HG03469 (cell line): ENCODE data around the gene DIP2A.
"Not testable (repeated sequence)": the region's sequence is repeated elsewhere in the genome, so short reads cannot be mapped to it uniquely, and the experiment has no call there.

Experiments used
- ATAC-seq: cut with Tn5 transposase; IDR thresholded peaks from one replicate; pipeline ENCODE4 v1.9.1; 2021; ENCODE audit warnings: mild to moderate bottlenecking, moderate library complexity, moderate number of reproducible peaks; ENCODE audit not compliant: unreplicated experiment

Gene DIP2A

GRCh38 chr21:46442938-46443337 lies 15.8 kb upstream of the DIP2A start:
- ATAC-seq = no peak

DNA sequence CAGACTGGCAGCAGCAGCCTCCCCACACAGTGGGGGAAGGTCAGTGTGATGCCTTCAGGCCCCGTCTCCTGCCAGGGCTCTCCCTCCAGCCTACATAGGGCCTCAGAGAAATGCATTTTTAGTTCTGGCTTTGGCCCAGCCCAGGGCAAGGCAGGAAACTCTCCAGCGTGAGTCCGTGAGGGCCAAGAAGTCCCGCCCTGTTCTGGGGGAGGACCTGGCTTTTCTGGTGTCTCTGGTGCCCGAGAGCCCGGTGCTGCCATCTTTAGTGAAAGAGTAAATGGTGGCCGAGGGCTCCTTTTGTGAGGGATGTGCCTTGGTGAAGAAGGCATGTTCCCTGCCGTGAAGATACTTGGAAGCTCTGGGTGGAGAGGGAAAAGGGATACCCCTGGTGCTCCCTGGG lies 14.8 kb upstream of the DIP2A start:
- no peak for ATAC-seq

- ATAC-seq = no peak
Measured at GRCh38 chr21:46448108-46448507, 10.6 kb upstream of the DIP2A start.

- ATAC-seq = not testable (repeated sequence)
Measured at GRCh38 chr21:46448855-46449254, 9.8 kb upstream of the DIP2A start.

DNA sequence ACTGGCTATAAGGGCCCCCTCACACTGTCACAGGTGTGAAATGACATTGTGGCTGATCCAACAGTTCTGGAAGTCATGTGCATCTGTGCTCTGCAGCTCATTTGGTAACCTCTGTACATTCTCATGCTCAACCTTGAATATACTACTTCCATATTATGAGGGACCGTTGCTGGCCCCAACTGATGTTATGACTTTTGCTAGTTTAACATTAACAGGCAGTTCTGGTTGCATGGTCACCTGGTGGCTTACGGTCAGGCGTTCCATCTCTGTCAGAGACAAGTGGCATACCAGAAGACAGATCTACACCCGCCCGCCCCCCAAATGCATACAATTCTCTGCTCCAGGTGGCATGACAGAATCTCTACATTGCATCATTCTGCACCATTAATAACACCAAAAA lies 6.0 kb upstream of the DIP2A start:
- ATAC-seq = no peak

- ATAC-seq = no peak
Measured at GRCh38 chr21:46454142-46454541, 4.5 kb upstream of the DIP2A start.

- ATAC-seq = no peak
Measured at GRCh38 chr21:46454634-46455390, 3.9 kb upstream of the DIP2A start.

- no peak for ATAC-seq
Measured at GRCh38 chr21:46455575-46456385, 2.9 kb upstream of the DIP2A start.

DNA sequence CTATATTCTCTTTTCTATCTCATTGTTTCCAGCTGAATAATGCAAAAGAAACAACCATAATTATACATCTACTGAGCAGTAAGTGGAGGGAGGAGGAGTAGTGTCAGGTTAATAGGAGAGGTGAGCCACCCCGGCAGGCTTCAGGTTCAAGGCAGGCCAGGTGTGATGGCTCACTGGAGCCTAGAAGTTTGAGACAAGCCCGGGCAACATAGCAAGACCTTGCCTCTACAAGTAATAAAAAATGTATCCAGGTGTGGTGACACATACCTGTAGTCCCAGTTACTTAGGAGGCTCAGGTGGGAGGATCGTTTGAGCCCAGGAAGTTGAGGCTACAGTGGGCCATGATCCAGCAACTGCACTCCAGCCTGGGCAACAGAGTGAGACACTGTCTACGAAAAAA lies 1.9 kb upstream of the DIP2A start:
- no peak for ATAC-seq

- peak; percentile 9 for ATAC-seq
Measured at GRCh38 chr21:46457801-46458314, 833 bp upstream of the DIP2A start.

DNA sequence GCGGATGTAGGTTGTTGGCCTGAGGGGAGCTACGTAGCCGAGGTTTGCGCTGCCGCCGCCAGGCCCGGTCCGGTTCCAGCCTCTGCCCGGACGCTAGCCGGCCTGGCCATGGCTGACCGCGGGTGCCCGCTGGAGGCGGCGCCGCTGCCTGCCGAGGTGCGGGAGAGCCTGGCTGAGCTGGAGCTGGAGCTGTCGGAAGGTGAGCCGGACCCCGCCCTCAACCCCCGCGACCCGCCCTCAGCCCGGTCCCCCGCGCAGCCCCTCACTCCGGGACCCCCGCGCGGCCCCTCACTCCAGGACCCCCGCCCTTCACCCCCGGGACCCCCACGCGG lies 299 bp downstream of the DIP2A start:
- ATAC-seq = no peak

DNA sequence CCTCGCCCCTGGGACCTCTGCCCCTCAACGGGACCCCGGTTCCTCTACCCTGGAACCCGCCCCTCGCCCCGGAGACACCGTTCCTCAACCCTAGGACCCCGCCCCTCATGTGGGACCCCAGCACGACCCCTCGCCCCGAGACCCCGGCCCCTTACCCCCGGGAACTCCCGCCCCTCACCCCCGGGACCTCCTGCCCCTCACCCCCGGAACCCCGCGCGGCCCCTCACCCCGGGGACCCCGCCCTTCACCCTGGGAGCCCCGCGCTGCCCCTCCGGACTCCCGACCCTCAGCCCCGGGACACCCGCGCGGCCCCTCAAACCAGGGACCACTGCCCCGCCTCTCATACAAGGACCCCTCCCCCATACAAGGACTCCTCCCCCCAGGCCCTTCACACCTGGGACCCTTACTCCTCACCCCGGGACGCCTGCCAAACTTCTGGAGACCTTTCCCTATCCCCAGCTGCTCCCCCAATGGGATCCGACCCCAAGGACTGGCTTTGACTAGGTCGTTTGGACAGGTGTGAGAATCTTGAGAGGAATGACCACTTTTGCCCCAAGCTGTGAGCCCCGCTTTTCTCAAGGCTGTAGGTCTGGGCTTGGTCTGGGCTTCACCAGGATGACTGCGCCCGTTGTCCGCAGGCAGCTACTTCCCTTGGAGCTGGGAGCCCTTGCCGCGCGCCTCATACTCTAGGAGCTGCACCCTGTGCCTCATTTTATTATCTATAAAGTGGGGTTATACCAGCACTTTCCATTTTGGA lies 843 bp downstream of the DIP2A start:
- ATAC-seq = no peak

DNA sequence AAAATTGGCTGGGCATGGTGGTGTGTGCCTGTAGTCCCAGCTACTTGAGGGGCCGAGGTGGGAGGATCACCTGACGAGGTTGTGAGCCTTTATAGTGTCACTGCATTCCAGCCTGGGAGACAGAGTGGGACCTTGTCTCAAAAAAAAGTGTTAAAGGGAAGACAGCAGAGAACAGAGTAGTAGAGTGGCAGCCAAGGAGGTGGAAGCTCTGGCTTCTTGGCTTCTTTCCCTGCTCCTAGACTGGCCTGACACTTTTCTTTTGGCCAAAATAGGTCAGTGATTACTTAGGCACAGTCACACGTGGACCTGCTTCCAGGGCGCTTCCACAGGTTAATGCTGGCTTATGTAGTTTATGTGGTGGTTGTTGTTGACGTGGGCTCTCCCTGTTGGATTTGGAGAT lies 3.2 kb downstream of the DIP2A start:
- ATAC-seq = no peak

- not testable (repeated sequence) for ATAC-seq
Measured at GRCh38 chr21:46465153-46465552, 6.5 kb downstream of the DIP2A start.

GRCh38 chr21:46465651-46466050 lies 7.0 kb downstream of the DIP2A start:
- ATAC-seq = no peak

DNA sequence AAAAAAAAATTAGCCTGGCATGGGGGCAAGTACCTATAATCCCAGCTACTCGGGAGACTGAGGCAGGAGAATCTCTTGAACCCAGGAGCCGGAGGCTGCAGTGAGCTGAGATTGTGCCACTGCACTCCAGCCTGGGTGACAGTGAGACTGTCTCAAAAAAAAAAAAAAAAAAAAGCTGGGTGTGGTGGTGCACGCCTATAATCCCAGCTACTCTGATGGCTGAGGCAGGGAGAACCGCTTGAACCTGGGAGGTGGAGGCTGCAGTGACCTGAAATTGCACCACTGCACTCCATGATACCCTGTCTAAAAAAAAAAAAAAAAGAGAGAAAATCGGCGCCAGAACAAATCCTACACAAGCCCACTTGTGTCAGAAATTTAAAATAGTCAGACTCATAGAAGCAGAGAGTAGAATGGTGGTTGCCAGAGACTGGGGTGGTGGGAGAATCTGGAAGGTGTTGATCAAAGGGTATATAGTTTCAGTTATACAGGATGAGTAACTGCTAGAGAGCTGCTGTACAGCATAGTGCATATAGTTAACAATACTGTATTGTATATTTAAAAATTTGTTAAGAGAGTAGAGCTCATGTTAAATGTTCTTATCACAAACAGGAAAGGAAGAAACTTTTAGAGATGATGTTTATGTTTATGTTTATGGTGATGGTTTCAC lies 9.6 kb downstream of the DIP2A start:
- no peak for ATAC-seq

DNA sequence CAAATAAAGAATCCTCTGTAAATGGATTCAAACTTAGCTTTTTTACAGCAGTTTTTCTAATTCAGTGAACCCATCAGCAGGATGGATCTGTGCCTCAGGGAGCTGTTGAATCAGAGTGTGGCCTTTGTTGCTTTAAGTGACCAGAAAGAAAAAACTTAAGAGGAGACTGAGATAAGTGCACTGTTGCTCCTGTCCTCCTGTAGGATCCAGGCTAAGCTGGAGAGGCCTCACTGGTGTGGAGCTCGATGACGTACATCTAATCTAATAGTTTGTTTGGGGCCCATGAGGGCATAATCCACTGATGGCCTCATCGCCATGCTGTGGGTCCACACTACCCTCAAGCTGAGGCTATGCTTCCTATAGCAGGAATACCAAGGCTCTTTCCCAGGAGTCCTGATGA lies 10.6 kb downstream of the DIP2A start:
- no peak for ATAC-seq

- no peak for ATAC-seq
Measured at GRCh38 chr21:46471514-46471913, 12.8 kb downstream of the DIP2A start.

DNA sequence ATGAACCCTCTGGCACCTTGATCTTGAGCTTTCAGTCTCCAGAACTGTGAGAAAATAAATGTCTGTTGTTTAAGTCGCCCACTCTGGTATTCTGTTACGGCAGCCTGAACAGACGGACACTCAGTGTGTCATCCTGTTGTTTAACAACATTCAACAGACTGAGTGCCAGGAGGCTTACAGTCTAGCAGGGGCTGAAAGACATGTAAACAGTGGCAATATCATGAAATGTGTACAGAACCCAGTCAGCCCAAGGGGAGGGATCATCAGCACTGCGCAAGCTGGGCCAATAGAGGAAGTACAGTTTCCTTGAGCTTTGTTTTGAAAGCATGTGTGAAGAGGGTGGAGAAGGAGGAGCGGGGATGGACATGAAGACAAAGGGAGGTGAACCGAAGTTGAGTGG lies 13.6 kb downstream of the DIP2A start:
- no peak for ATAC-seq

DNA sequence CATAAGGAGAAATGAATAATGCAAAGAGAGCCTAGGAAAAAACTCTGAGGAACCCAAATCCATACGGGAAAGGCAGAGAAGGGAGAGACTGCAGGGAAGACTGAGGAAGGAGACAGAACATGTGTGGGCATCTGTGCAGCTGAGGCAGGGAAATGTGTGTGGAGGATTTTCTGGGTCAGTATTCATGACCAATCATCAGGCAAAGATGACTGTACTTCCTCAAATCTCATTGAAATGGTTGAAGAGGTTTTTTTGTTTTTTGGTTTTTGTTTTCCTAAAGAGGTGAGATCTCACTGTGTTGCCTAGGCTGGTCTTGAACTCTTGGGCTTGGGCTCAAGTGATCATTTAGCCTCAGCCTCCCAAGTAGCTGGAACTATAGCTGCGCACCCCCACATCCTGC lies 15.7 kb downstream of the DIP2A start:
- no peak for ATAC-seq

DNA sequence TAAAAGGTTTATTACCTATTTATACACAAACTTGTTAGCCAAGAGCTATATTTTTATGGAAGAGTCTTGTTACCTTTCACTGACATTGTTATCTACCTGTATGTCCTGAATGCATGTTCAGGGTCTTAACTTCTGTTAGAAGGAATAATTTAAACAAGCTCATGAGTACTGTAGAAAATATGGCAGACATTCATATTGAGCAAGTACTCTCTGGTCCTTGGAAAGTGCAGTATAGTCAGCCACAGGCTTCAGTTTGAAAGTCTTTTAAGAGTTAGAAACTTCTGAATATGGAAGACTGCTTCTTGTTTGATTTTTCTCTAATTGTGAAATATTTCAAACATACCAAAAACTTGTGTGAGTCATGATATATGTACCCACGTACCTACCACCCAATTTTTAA lies 16.6 kb downstream of the DIP2A start:
- no peak for ATAC-seq
